ENCODE measurements around the gene RPTN. TPM values are rescaled to one million over a fixed set of nuclear protein-coding genes. Genes with fewer than 3 reads are reported as not detected.

RPTN gene
- total RNA-seq, 1 experiment from 2014 or later: not detected

DNA sequence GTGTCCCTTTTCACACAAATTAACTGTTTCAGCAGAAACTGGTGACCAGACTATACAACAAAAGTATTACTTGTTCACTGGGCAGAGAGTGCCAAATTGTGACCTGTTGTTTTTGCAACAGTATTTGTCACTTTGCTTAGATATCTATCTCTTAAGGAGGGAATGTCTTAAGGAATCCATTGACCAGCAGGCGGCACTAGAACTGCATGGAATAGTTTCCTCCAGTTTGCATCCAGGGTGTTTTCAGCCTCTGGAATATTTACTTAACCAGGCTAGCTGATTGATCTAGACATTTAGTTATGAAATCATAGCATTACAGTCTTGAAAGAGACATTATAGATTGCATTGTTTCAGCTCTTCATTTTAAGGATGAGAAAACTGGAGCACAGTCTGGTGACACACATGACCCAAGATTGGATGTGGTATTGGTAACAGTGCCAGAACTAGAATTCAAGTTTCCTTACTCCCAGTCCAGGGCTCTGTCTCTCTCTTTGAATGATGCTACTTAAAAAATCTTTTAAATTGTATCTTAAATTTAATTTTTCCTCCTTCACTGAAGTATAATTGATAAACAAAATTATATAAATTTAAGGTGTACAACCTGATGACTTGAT, 16.9 kb downstream of the RPTN start:
- TF ChIP-seq, protein P1, sequence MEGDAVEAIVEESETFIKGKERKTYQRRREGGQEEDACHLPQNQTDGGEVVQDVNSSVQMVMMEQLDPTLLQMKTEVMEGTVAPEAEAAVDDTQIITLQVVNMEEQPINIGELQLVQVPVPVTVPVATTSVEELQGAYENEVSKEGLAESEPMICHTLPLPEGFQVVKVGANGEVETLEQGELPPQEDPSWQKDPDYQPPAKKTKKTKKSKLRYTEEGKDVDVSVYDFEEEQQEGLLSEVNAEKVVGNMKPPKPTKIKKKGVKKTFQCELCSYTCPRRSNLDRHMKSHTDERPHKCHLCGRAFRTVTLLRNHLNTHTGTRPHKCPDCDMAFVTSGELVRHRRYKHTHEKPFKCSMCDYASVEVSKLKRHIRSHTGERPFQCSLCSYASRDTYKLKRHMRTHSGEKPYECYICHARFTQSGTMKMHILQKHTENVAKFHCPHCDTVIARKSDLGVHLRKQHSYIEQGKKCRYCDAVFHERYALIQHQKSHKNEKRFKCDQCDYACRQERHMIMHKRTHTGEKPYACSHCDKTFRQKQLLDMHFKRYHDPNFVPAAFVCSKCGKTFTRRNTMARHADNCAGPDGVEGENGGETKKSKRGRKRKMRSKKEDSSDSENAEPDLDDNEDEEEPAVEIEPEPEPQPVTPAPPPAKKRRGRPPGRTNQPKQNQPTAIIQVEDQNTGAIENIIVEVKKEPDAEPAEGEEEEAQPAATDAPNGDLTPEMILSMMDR (IDR thresholded peaks at IDR 0.05; ENCODE audit: unreplicated experiment): peak; percentile 80
- H3K27me3 Mint-ChIP-seq (ENCODE audit: unreplicated experiment): peaks cover 78% of the 10 kb centered on the region
- CTCF ChIA-PET: interaction anchor here (0.8 to 1.7 kb wide), 5 partner anchors 32 to 316 kb away, joined by 3 to 14 read pairs (median 6); no protein-coding TSS in a partner anchor
- BruUV-seq (replicated peaks): no TSS peak
- DNase-seq: peak; percentile 69
- H3K4me1 Mint-ChIP-seq (ENCODE audit: low read depth, unreplicated experiment): no peaks in the 10 kb centered on the region
- peaks cover 5% of the 10 kb centered on the region for H3K9me3 Mint-ChIP-seq (ENCODE audit: low read depth, unreplicated experiment)
- H3K36me3 Mint-ChIP-seq (ENCODE audit: insufficient read depth, unreplicated experiment): no peaks in the 10 kb centered on the region
- H3K27ac Mint-ChIP-seq (ENCODE audit: unreplicated experiment): no peak overlapping the region
- H3K4me3 Mint-ChIP-seq (ENCODE audit: low read depth, unreplicated experiment): no peak overlapping the region
- intact Hi-C loops (cut with micrococcal nuclease; ENCODE audit: unreplicated experiment): loop anchor here (1.0 kb wide), 4 partner anchors 43 to 316 kb away; no protein-coding TSS in a partner anchor

DNA sequence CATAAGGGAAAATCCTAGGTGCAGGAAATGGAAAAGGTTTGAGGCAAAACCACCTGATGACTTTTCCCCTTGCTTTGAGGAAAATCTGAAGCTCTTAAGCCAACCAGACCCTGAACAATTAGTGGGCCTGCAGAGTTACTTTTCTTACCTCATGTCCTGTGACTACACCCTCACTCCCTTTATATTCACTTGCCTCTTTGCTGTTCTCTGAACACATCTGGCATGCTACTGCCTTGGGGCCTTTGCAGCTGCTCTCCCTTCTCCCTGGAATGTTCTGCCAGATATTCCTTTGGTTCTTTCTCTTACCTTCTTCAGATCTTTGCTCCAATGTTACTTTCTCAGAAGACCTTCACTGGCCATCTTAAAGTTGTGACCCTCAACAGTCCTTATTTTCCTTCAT, 21.8 kb downstream of the RPTN start:
- CTCF ChIA-PET: interaction anchor here (1.1 kb wide), 1 partner anchor 321 kb away, joined by 3 read pairs; no protein-coding TSS in a partner anchor
- H3K27ac Mint-ChIP-seq (ENCODE audit: unreplicated experiment): no peak overlapping the region
- no TSS peak for BruUV-seq (replicated peaks)
- H3K4me3 Mint-ChIP-seq (ENCODE audit: low read depth, unreplicated experiment): no peak overlapping the region
- no peak for DNase-seq
- H3K27me3 Mint-ChIP-seq (ENCODE audit: unreplicated experiment): peaks cover 93% of the 10 kb centered on the region
- intact Hi-C loops (cut with micrococcal nuclease; ENCODE audit: unreplicated experiment): loop anchor here (5.0 kb wide), 1 partner anchor 305 kb away; no protein-coding TSS in a partner anchor
- no peaks in the 10 kb centered on the region for H3K9me3 Mint-ChIP-seq (ENCODE audit: low read depth, unreplicated experiment)
- H3K4me1 Mint-ChIP-seq (ENCODE audit: low read depth, unreplicated experiment): no peaks in the 10 kb centered on the region
- TF ChIP-seq, protein P1 (IDR thresholded peaks at IDR 0.05; ENCODE audit: unreplicated experiment): no peak
- no peaks in the 10 kb centered on the region for H3K36me3 Mint-ChIP-seq (ENCODE audit: insufficient read depth, unreplicated experiment)

DNA sequence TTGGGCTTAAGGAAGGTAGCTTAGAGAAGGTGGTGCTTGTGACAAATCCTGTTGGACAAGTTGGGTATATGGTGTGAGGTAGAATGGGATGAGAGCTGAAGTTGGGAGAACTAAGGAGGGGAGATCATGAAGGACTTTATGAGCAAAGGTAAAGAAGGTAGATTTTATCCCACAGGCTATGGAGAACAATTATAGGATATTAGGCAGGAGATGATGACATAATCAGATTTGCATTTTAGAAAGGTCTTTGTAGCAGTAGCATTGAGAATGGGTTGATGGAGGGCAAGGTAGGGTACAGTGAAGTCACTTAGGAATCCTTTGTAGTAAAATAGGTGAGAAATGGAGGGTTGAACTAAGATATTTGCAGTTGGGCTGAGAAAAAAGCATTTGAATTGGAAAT, 28.8 kb downstream of the RPTN start:
- Mint-ChIP-seq H3K9me3 (ENCODE audit: low read depth, unreplicated experiment) (no peaks in the 10 kb centered on the region), H3K4me1 (ENCODE audit: low read depth, unreplicated experiment) (no peaks in the 10 kb centered on the region), H3K36me3 (ENCODE audit: insufficient read depth, unreplicated experiment) (no peaks in the 10 kb centered on the region), H3K27ac (ENCODE audit: unreplicated experiment) (no peak overlapping the region), H3K4me3 (ENCODE audit: low read depth, unreplicated experiment) (no peak overlapping the region), H3K27me3 (ENCODE audit: unreplicated experiment) (peaks cover 100% of the 10 kb centered on the region)
- TF ChIP-seq, protein P1 (IDR thresholded peaks at IDR 0.05; ENCODE audit: unreplicated experiment): no peak
- no peak for DNase-seq
- BruUV-seq (replicated peaks): no TSS peak
- intact Hi-C loops (cut with micrococcal nuclease; ENCODE audit: unreplicated experiment): no loop called here
- CTCF ChIA-PET: no interaction called here

DNA sequence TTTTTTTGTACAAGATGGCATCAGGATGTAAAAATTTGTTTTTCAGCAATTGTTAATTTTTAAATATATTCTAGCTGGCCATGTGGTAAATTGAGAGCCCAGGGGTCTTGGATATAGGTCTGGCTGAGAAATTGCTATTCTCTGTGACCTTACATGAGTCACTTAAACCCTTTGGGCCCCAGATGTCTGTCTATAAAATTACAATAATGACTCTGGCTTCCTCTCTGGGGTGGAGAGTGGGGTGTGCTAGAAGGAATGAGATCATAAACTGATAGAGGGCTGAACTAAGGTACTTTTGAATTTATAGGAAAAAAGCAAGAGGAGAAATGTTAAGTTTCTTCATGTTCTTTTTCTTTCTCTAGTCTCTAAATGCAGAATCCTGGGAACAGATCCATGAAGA, 31.4 kb downstream of the RPTN start:
- Mint-ChIP-seq H3K27ac (ENCODE audit: unreplicated experiment) (no peak overlapping the region), H3K9me3 (ENCODE audit: low read depth, unreplicated experiment) (no peaks in the 10 kb centered on the region), H3K4me3 (ENCODE audit: low read depth, unreplicated experiment) (no peak overlapping the region), H3K27me3 (ENCODE audit: unreplicated experiment) (peaks cover 93% of the 10 kb centered on the region), H3K4me1 (ENCODE audit: low read depth, unreplicated experiment) (no peaks in the 10 kb centered on the region), H3K36me3 (ENCODE audit: insufficient read depth, unreplicated experiment) (no peaks in the 10 kb centered on the region)
- no peak for DNase-seq
- CTCF ChIA-PET: no interaction called here
- BruUV-seq (replicated peaks): no TSS peak
- intact Hi-C loops (cut with micrococcal nuclease; ENCODE audit: unreplicated experiment): no loop called here
- TF ChIP-seq, protein P1 (IDR thresholded peaks at IDR 0.05; ENCODE audit: unreplicated experiment): no peak
